Endothelial cell of umbilical vein (primary cell): Measurements from ENCODE around the gene NNT. TPM values are rescaled to one million over a fixed set of nuclear protein-coding genes. Genes with fewer than 3 reads are reported as not detected.
"Not testable (repeated sequence)": the region's sequence is repeated elsewhere in the genome, so short reads cannot be mapped to it uniquely, and the experiment has no call there.

Experiments used
- BruUV-seq: library from RNA; stranded (reverse); fragments of 400-500 nt; replicated peaks from 2 replicates; lab custom pipeline; 2021; lab: Mats Ljungman, UMichigan
- CTCF ChIA-PET: fragments of 300-600, 350-600 bp; sonication (Branson Sonifier 250); formaldehyde crosslinking; loops from one replicate; lab custom pipeline; 2021; ENCODE audit warnings: antibody characterized with exemption, inconsistent platforms; lab: Charles Lee
- POLR2A ChIA-PET: fragments of 300-600, 350-600 bp; sonication (Branson Sonifier 250); formaldehyde crosslinking; loops from one replicate; lab custom pipeline; 2021; ENCODE audit warnings: antibody characterized with exemption, inconsistent platforms; lab: Charles Lee
- DNase-seq: peaks from one replicate; pipeline ENCODE4 v3.0.0-alpha.2; 2011; ENCODE audit warnings: low read depth, low spot score
- FAIRE-seq: peaks from 2 replicates; lab custom pipeline; 2011; peaks lifted over from hg19 to GRCh38; lab: Jason Lieb, UNC
- H2AFZ ChIP-seq: 2 replicates; pipeline ENCODE4 v1.6.0; 2012; ENCODE audit warnings: low read depth, low read length, control low read depth, inconsistent platforms
- H3K27ac ChIP-seq: 2 replicates; pipeline ENCODE4 v1.5.1; 2011; ENCODE audit warnings: low read depth, mild to moderate bottlenecking, control low read depth, low read length, moderate library complexity; ENCODE audit not compliant: insufficient read depth
- H3K27me3 ChIP-seq, 2 experiments: 2 replicates each; pipeline versions ENCODE4 v1.6.0 to v1.6.1; 2011; ENCODE audit warnings: low read length in 2 of 2, mixed read lengths in 1 of 2; ENCODE audit not compliant: control insufficient read depth in 2 of 2, insufficient read depth in 2 of 2
- H3K36me3 ChIP-seq, 2 experiments: 2 replicates in 1 of 2; 3 replicates in 1 of 2; pipeline ENCODE4 v1.5.1; 2011; ENCODE audit warnings: low read length in 2 of 2, mild to moderate bottlenecking in 1 of 2, moderate library complexity in 1 of 2; ENCODE audit not compliant: control insufficient read depth in 2 of 2, insufficient read depth in 2 of 2; ENCODE audit errors: extremely low read depth in 1 of 2
- H3K4me1 ChIP-seq: 3 replicates; pipeline ENCODE4 v1.5.1; 2011; ENCODE audit warnings: mild to moderate bottlenecking, low read length; ENCODE audit not compliant: control insufficient read depth, insufficient read depth; ENCODE audit errors: extremely low read depth
- H3K4me2 ChIP-seq: 2 replicates; pipeline ENCODE4 v1.6.1; 2011; ENCODE audit warnings: low read length, control low read depth, mixed read lengths; ENCODE audit not compliant: insufficient read depth
- H3K4me3 ChIP-seq, 3 experiments: fragments of 200-600 bp in 1 of 3; sonication (generic), shearing (Covaris generic) in 1 of 3; replicated peaks in 1 of 3; 2 replicates each; pipeline ENCODE4 v1.5.1; 2011 to 2016; ENCODE audit warnings: control low read depth in 3 of 3, low read length in 3 of 3, mild to moderate bottlenecking in 2 of 3, inconsistent platforms in 1 of 3, low read depth in 1 of 3, moderate library complexity in 1 of 3; ENCODE audit not compliant: insufficient read depth in 1 of 3
- H3K79me2 ChIP-seq: 2 replicates; pipeline ENCODE4 v1.6.0; 2012; ENCODE audit warnings: low read length, inconsistent platforms; ENCODE audit not compliant: control insufficient read depth, insufficient read depth
- H3K9ac ChIP-seq: replicated peaks from 2 replicates; pipeline ENCODE3; 2011; ENCODE audit warnings: low read length, control low read depth; ENCODE audit not compliant: insufficient read depth; ENCODE audit errors: extremely low read depth
- H3K9me1 ChIP-seq: replicated peaks from 3 replicates; pipeline ENCODE4 v1.6.0; 2011; ENCODE audit warnings: mild to moderate bottlenecking, low read length; ENCODE audit not compliant: control insufficient read depth, insufficient read depth; ENCODE audit errors: extremely low read depth
- H3K9me3 ChIP-seq: replicated peaks from 2 replicates; pipeline ENCODE4 v1.5.1; 2012; ENCODE audit warnings: low read length, inconsistent platforms; ENCODE audit not compliant: control insufficient read depth, insufficient read depth
- H4K20me1 ChIP-seq: replicated peaks from 2 replicates; pipeline ENCODE3; 2011; ENCODE audit warnings: mild to moderate bottlenecking, low read length; ENCODE audit not compliant: control insufficient read depth, insufficient read depth; ENCODE audit errors: extremely low read depth
- EZH2 ChIP-seq: IDR thresholded peaks from 2 replicates; pipeline ENCODE4 v1.6.1; 2012; ENCODE audit warnings: borderline replicate concordance, low read depth, mild to moderate bottlenecking, moderate library complexity, low read length, inconsistent platforms; ENCODE audit not compliant: severe bottlenecking
- FOS ChIP-seq: IDR thresholded peaks from 2 replicates; pipeline ENCODE4 v1.6.1; 2011; ENCODE audit warnings: mild to moderate bottlenecking, low read length, moderate library complexity, borderline replicate concordance; ENCODE audit not compliant: insufficient read depth
- GATA2 ChIP-seq: IDR thresholded peaks from 2 replicates; pipeline ENCODE4 v1.7.0; 2011; ENCODE audit warnings: low read depth, mild to moderate bottlenecking, moderate library complexity, mixed read lengths, low read length; ENCODE audit not compliant: insufficient read length, insufficient read depth
- JUN ChIP-seq: IDR thresholded peaks from 2 replicates; pipeline ENCODE4 v1.6.1; 2011; ENCODE audit warnings: borderline replicate concordance, low read depth; ENCODE audit not compliant: insufficient read length, insufficient read depth
- MAX ChIP-seq: IDR thresholded peaks from 2 replicates; pipeline ENCODE4 v1.6.1; 2011; ENCODE audit not compliant: insufficient read depth, insufficient read length
- MYC ChIP-seq: IDR thresholded peaks from one replicate; pipeline ENCODE4 v1.6.1; 2011; ENCODE audit warnings: mild to moderate bottlenecking, low read depth, low read length
- POLR2A ChIP-seq: IDR thresholded peaks from 2 replicates; pipeline ENCODE4 v1.6.1; 2012; ENCODE audit warnings: low read depth, mild to moderate bottlenecking, control low read depth, low read length
- POLR2AphosphoS5 ChIP-seq: IDR thresholded peaks from 2 replicates; pipeline ENCODE4 v1.6.1; 2012; ENCODE audit warnings: low read depth, mild to moderate bottlenecking, control low read depth, low read length, moderate library complexity; ENCODE audit not compliant: insufficient read depth
- dilution Hi-C: fragments of 300-500 bp; cut with MboI; formaldehyde crosslinking; loops from one replicate; pipeline ENCODE4 v1.15.0; 2019; ENCODE audit warnings: low sequenced_read_pairs; ENCODE audit not compliant: extremely low pct_ligation_motif_present
- intact Hi-C: fragments of 100-400 bp; cut with micrococcal nuclease; formaldehyde crosslinking; loops from one replicate; pipeline ENCODE4 v1.10.0; 2022
- polyA plus RNA-seq, 4 experiments: library from polyadenylated mRNA; depleted of rRNA in 3 of 4; stranded (reverse) in 3 of 4; unstranded in 1 of 4; fragments of >200 nt; gene quantifications; 2 replicates each; pipeline versions ENCODE4 v1.2.1 to v1.2.3, GENCODE V29; 2011 to 2012; ENCODE audit warnings: missing spikeins in 1 of 4
- total RNA-seq: library from RNA; stranded (reverse); gene quantifications from 2 replicates; pipeline ENCODE4 v1.2.3, GENCODE V29; 2021
- TF ChIP-seq, protein P1 (sequence below), 2 donors: IDR thresholded peaks; 1 replicate in 1 of 2; 2 replicates in 1 of 2; pipeline ENCODE4 v1.5.1; 2011; ENCODE audit warnings: low read length in 2 of 2, mild to moderate bottlenecking in 2 of 2, moderate library complexity in 2 of 2, control low read depth in 1 of 2, inconsistent platforms in 1 of 2, low read depth in 1 of 2; ENCODE audit not compliant: insufficient read depth in 1 of 2; ENCODE audit errors: extremely low read depth in 1 of 2

NNT gene
- total and polyA plus RNA-seq, 2 donors (not counting 3 experiments of a cell fraction or from before 2014, with no cell fraction given), result 38.2 to 82.5 TPM

DNA sequence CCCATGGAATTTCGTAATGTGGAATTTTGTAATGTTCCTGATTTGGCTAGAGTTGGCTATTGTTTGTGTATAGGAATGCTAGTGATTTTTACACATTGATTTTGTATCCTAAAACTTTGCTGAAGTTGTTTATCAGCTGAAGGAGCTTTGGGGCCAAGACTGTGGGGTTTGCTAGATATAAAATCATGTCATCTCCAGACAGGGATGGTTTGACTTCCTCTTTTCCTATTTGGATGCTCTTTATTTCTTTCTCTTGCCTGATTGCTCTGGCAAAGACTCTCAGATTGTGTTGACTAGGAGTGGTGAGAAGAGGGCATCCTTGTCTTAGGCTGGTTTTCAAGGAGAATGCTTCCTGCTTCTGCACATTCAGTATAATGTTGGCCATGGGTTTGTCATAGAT lies 91.0 kb downstream of the NNT start:
- no TSS peak for BruUV-seq
- H2AFZ ChIP-seq, result no peak overlapping the region
- no peaks in the 10 kb centered on the region for H3K79me2 ChIP-seq
- no peaks in the 10 kb centered on the region for H4K20me1 ChIP-seq
- H3K4me3 ChIP-seq, result no peak overlapping the region
- H3K4me2 ChIP-seq, result no peak overlapping the region
- DNase-seq, result no peak
- no peaks in the 10 kb centered on the region for H3K27me3 ChIP-seq
- intact Hi-C loops, result no loop called here
- dilution Hi-C loops, result no loop called here
- no peaks in the 10 kb centered on the region for H3K36me3 ChIP-seq
- no peak for FAIRE-seq
- TF ChIP-seq POLR2AphosphoS5 (no peak), EZH2 (no peak), MYC (no peak), POLR2A (no peak), FOS (no peak), GATA2 (no peak), JUN (no peak), MAX (no peak)
- TF ChIP-seq, protein P1, sequence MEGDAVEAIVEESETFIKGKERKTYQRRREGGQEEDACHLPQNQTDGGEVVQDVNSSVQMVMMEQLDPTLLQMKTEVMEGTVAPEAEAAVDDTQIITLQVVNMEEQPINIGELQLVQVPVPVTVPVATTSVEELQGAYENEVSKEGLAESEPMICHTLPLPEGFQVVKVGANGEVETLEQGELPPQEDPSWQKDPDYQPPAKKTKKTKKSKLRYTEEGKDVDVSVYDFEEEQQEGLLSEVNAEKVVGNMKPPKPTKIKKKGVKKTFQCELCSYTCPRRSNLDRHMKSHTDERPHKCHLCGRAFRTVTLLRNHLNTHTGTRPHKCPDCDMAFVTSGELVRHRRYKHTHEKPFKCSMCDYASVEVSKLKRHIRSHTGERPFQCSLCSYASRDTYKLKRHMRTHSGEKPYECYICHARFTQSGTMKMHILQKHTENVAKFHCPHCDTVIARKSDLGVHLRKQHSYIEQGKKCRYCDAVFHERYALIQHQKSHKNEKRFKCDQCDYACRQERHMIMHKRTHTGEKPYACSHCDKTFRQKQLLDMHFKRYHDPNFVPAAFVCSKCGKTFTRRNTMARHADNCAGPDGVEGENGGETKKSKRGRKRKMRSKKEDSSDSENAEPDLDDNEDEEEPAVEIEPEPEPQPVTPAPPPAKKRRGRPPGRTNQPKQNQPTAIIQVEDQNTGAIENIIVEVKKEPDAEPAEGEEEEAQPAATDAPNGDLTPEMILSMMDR (IDR thresholded peaks at IDR 0.05; ENCODE audit: extremely low read depth in 1 of 2, insufficient read depth in 1 of 2, low read depth in 1 of 2, low read length in 2 of 2), result no peak
- no peaks in the 10 kb centered on the region for H3K4me1 ChIP-seq
- ChIA-PET CTCF (no interaction called here), POLR2A (no interaction called here)
- H3K9ac ChIP-seq, result no peak overlapping the region
- H3K9me1 ChIP-seq, result no peaks in the 10 kb centered on the region
- no peak overlapping the region for H3K27ac ChIP-seq
- H3K9me3 ChIP-seq, result no peaks in the 10 kb centered on the region

GRCh38 chr5:43696444-43696843 lies 93.5 kb downstream of the NNT start:
- H3K79me2 ChIP-seq, H3K27me3 ChIP-seq, H2AFZ ChIP-seq, H3K27ac ChIP-seq, dilution Hi-C loops, H3K36me3 ChIP-seq, DNase-seq, FAIRE-seq, H3K4me2 ChIP-seq, intact Hi-C loops, H3K4me3 ChIP-seq, POLR2A ChIA-PET, H4K20me1 ChIP-seq, CTCF ChIA-PET, H3K9ac ChIP-seq, BruUV-seq, H3K9me3 ChIP-seq, H3K4me1 ChIP-seq, H3K9me1 ChIP-seq: not testable (repeated sequence)
